HEK293 (cell line): Measurements from ENCODE around the gene ARRDC2.

Source experiments
- CTCF ChIA-PET: fragments of 350-600 bp; formaldehyde crosslinking; extraction: SDS; loops from one replicate; lab custom pipeline; 2021; ENCODE audit warnings: antibody characterized with exemption; lab: Yijun Ruan, JAX
- POLR2A ChIA-PET: fragments of 300-600 bp; formaldehyde crosslinking; extraction: SDS; loops from one replicate; lab custom pipeline; 2020; ENCODE audit warnings: antibody characterized with exemption, inconsistent platforms; lab: Yijun Ruan, JAX
- H3K27ac ChIP-seq: fragments of 200-500 bp; sonication (Bioruptor generic); 2 replicates; pipeline ENCODE4 v1.5.1; 2014; ENCODE audit warnings: low read depth, low read length, control low read depth, inconsistent platforms; ENCODE audit errors: extremely low read depth
- H3K36me3 ChIP-seq, 2 experiments: fragments of 200-500 bp in 1 of 2; sonication (Bioruptor generic) in 1 of 2; 1 replicate in 1 of 2; 2 replicates in 1 of 2; pipeline ENCODE4 v1.5.1; 2014 to 2017; ENCODE audit warnings: inconsistent platforms in 2 of 2, low read length in 2 of 2; ENCODE audit not compliant: control insufficient read depth in 2 of 2, insufficient read depth in 1 of 2
- H3K4me1 ChIP-seq: fragments of 200-500 bp; sonication (Bioruptor generic); 2 replicates; pipeline ENCODE4 v1.5.1; 2014; ENCODE audit warnings: mild to moderate bottlenecking, low read length, inconsistent platforms; ENCODE audit not compliant: control insufficient read depth, insufficient read depth
- H3K4me3 ChIP-seq: 2 replicates; pipeline ENCODE4 v1.5.1; 2011; ENCODE audit warnings: low read depth, mild to moderate bottlenecking, control low read depth, low read length, moderate library complexity
- H3K9me3 ChIP-seq: fragments of 200-500 bp; sonication (Bioruptor generic); 2 replicates; pipeline ENCODE4 v1.5.1; 2014; ENCODE audit warnings: low read depth, low read length, inconsistent platforms; ENCODE audit not compliant: control insufficient read depth, insufficient read depth
- GLIS2 ChIP-seq: fragments of 450-650 bp; formaldehyde crosslinking; IDR thresholded peaks from 2 replicates; pipeline ENCODE4 v1.5.1; 2016; ENCODE audit warnings: missing biosample characterization, missing genetic modification characterization
- HOXD13 ChIP-seq: sonication (generic); formaldehyde crosslinking; IDR thresholded peaks from 2 replicates; pipeline ENCODE4 v1.8.0; 2022; ENCODE audit warnings: missing genetic modification reagents, borderline replicate concordance
- KLF1 ChIP-seq: fragments of 450-650 bp; formaldehyde crosslinking; IDR thresholded peaks from 2 replicates; pipeline ENCODE4 v1.5.1; 2016; ENCODE audit warnings: missing biosample characterization, missing genetic modification characterization
- KLF17 ChIP-seq: fragments of 450-650 bp; formaldehyde crosslinking; IDR thresholded peaks from 2 replicates; pipeline ENCODE4 v1.5.1; 2016; ENCODE audit warnings: missing biosample characterization, missing genetic modification characterization
- KLF8 ChIP-seq: fragments of 450-650 bp; formaldehyde crosslinking; IDR thresholded peaks from 2 replicates; pipeline ENCODE4 v1.5.1; 2016; ENCODE audit warnings: missing biosample characterization, missing genetic modification characterization
- OVOL3 ChIP-seq: fragments of 450-650 bp; formaldehyde crosslinking; IDR thresholded peaks from 2 replicates; pipeline ENCODE4 v1.5.1; 2016; ENCODE audit warnings: missing biosample characterization, missing genetic modification characterization
- PATZ1 ChIP-seq: fragments of 450-650 bp; formaldehyde crosslinking; IDR thresholded peaks from 2 replicates; pipeline ENCODE4 v1.5.1; 2016; ENCODE audit warnings: missing biosample characterization, missing genetic modification characterization
- ZBTB8A ChIP-seq: fragments of 450-650 bp; formaldehyde crosslinking; IDR thresholded peaks from 2 replicates; pipeline ENCODE4 v1.5.1; 2016; ENCODE audit warnings: missing biosample characterization, missing genetic modification characterization
- ZNF155 ChIP-seq: fragments of 450-650 bp; formaldehyde crosslinking; IDR thresholded peaks from 2 replicates; pipeline ENCODE4 v1.5.1; 2016; ENCODE audit warnings: missing biosample characterization, missing genetic modification characterization
- ZNF174 ChIP-seq: fragments of 450-650 bp; formaldehyde crosslinking; IDR thresholded peaks from 2 replicates; pipeline ENCODE4 v1.5.0; 2017; ENCODE audit warnings: missing biosample characterization, mild to moderate bottlenecking, missing genetic modification characterization
- ZNF394 ChIP-seq: fragments of 450-650 bp; formaldehyde crosslinking; IDR thresholded peaks from 2 replicates; pipeline ENCODE4 v1.5.1; 2016; ENCODE audit warnings: missing biosample characterization, missing genetic modification characterization, mild to moderate bottlenecking, moderate library complexity, borderline replicate concordance
- ZNF398 ChIP-seq: fragments of 450-650 bp; formaldehyde crosslinking; IDR thresholded peaks from 2 replicates; pipeline ENCODE4 v1.5.1; 2017; ENCODE audit warnings: missing biosample characterization, missing genetic modification characterization
- ZNF416 ChIP-seq: fragments of 450-650 bp; formaldehyde crosslinking; IDR thresholded peaks from 2 replicates; pipeline ENCODE4 v1.5.1; 2016; ENCODE audit warnings: missing biosample characterization, missing genetic modification characterization
- ZNF521 ChIP-seq: fragments of 450-650 bp; formaldehyde crosslinking; IDR thresholded peaks from 2 replicates; pipeline ENCODE4 v1.5.1; 2017; ENCODE audit warnings: missing biosample characterization, mild to moderate bottlenecking, missing genetic modification characterization
- ZNF610 ChIP-seq: fragments of 450-650 bp; formaldehyde crosslinking; IDR thresholded peaks from 2 replicates; pipeline ENCODE4 v1.5.1; 2016; ENCODE audit warnings: missing biosample characterization, missing genetic modification characterization, borderline replicate concordance
- ZNF785 ChIP-seq: fragments of 450-650 bp; formaldehyde crosslinking; IDR thresholded peaks from 2 replicates; pipeline ENCODE4 v1.5.1; 2016; ENCODE audit warnings: missing biosample characterization, missing genetic modification characterization
- ZSCAN5A ChIP-seq: fragments of 450-650 bp; formaldehyde crosslinking; IDR thresholded peaks from 2 replicates; pipeline ENCODE4 v1.5.1; 2016; ENCODE audit warnings: missing biosample characterization, missing genetic modification characterization
- ZXDB ChIP-seq: fragments of 450-650 bp; formaldehyde crosslinking; IDR thresholded peaks from 2 replicates; pipeline ENCODE4 v1.5.1; 2016; ENCODE audit warnings: missing biosample characterization, missing genetic modification characterization
- TF ChIP-seq, protein P1 (sequence below): fragments of 450-650 bp; formaldehyde crosslinking; IDR thresholded peaks from 2 replicates; pipeline ENCODE4 v1.5.1; 2016; ENCODE audit warnings: missing biosample characterization, missing genetic modification characterization
- TF ChIP-seq, protein P2 (sequence below): fragments of 450-650 bp; formaldehyde crosslinking; IDR thresholded peaks from 2 replicates; pipeline ENCODE4 v1.5.1; 2016; ENCODE audit warnings: missing biosample characterization, missing genetic modification characterization
- TF ChIP-seq, protein P3 (sequence below): sonication (generic); formaldehyde crosslinking; IDR thresholded peaks from 2 replicates; pipeline ENCODE4 v1.8.1; 2022; ENCODE audit warnings: mild to moderate bottlenecking, moderate library complexity, missing genetic modification reagents
- TF ChIP-seq, protein P4 (sequence below): fragments of 450-650 bp; formaldehyde crosslinking; IDR thresholded peaks from 2 replicates; pipeline ENCODE4 v1.5.1; 2017; ENCODE audit warnings: missing biosample characterization, missing genetic modification characterization
- TF ChIP-seq, protein P5 (sequence below): fragments of 450-650 bp; formaldehyde crosslinking; IDR thresholded peaks from 2 replicates; pipeline ENCODE4 v1.5.1; 2016; ENCODE audit warnings: missing biosample characterization, missing genetic modification characterization

ARRDC2 gene

GRCh38 chr19:18007917-18008673 is at the start of gene ARRDC2:
Gene ARRDC2, plus strand, starts transcription at chr19:18008170. Its CDS starts 141 bp downstream, at chr19:18008311.
- H3K4me3 ChIP-seq: peak within 1 kb of the TSS; percentile 38
- H3K36me3 ChIP-seq: peaks cover 0 to 8% of the 10 kb centered on the region in 2 experiments; a peak in 2 of 3 replicates
- H3K9me3 ChIP-seq: no peaks in the 10 kb centered on the region
- H3K4me1 ChIP-seq: no peaks in the 10 kb centered on the region; the same call in 1 of the 2 replicates
- POLR2A ChIA-PET: interaction anchor here (0.6 to 1.5 kb wide), 6 partner anchors 16 to 316 kb away, joined by 3 to 6 read pairs (median 4); no protein-coding TSS in a partner anchor
- CTCF ChIA-PET: interaction anchor here (0.6 to 6.7 kb wide), 15 partner anchors 10 to 402 kb away, joined by 3 to 101 read pairs (median 4); no protein-coding TSS in a partner anchor
- no peak within 1 kb of the TSS for H3K27ac ChIP-seq
- TF ChIP-seq ZSCAN5A (tag by site-specific recombination) (no peak), KLF1 (tag by site-specific recombination) (peak; percentile 52), ZNF155 (tag by site-specific recombination) (no peak), KLF8 (tag by site-specific recombination) (peak; percentile 81), GLIS2 (tag by site-specific recombination) (0 out of 2 replicates have a peak, but pooled peaks have one; percentile 14), ZNF785 (tag by site-specific recombination) (no peak), ZNF416 (no peak), KLF17 (tag by site-specific recombination) (no peak), PATZ1 (peak; percentile 76; the same call in 1 of the 2 replicates), HOXD13 (no peak), ZNF174 (no peak), ZNF394 (tag by site-specific recombination) (no peak), ZNF398 (tag by site-specific recombination) (no peak), ZBTB8A (no peak), ZNF610 (tag by site-specific recombination) (no peak), ZXDB (tag by site-specific recombination) (peak; percentile 23; the same call in 1 of the 2 replicates), OVOL3 (no peak), ZNF521 (tag by site-specific recombination) (no peak)
- TF ChIP-seq, protein P1, sequence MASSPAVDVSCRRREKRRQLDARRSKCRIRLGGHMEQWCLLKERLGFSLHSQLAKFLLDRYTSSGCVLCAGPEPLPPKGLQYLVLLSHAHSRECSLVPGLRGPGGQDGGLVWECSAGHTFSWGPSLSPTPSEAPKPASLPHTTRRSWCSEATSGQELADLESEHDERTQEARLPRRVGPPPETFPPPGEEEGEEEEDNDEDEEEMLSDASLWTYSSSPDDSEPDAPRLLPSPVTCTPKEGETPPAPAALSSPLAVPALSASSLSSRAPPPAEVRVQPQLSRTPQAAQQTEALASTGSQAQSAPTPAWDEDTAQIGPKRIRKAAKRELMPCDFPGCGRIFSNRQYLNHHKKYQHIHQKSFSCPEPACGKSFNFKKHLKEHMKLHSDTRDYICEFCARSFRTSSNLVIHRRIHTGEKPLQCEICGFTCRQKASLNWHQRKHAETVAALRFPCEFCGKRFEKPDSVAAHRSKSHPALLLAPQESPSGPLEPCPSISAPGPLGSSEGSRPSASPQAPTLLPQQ (tag by site-specific recombination): 0 out of 2 replicates have a peak, but pooled peaks have one; percentile 28
- TF ChIP-seq, protein P2, sequence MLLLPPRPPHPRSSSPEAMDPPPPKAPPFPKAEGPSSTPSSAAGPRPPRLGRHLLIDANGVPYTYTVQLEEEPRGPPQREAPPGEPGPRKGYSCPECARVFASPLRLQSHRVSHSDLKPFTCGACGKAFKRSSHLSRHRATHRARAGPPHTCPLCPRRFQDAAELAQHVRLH (tag by site-specific recombination): peak; percentile 56; the same call in 1 of the 2 replicates
- TF ChIP-seq, protein P3, sequence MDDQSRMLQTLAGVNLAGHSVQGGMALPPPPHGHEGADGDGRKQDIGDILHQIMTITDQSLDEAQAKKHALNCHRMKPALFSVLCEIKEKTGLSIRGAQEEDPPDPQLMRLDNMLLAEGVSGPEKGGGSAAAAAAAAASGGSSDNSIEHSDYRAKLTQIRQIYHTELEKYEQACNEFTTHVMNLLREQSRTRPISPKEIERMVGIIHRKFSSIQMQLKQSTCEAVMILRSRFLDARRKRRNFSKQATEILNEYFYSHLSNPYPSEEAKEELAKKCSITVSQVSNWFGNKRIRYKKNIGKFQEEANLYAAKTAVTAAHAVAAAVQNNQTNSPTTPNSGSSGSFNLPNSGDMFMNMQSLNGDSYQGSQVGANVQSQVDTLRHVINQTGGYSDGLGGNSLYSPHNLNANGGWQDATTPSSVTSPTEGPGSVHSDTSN: peak; percentile 56; the same call in 1 of the 2 replicates
- TF ChIP-seq, protein P4, sequence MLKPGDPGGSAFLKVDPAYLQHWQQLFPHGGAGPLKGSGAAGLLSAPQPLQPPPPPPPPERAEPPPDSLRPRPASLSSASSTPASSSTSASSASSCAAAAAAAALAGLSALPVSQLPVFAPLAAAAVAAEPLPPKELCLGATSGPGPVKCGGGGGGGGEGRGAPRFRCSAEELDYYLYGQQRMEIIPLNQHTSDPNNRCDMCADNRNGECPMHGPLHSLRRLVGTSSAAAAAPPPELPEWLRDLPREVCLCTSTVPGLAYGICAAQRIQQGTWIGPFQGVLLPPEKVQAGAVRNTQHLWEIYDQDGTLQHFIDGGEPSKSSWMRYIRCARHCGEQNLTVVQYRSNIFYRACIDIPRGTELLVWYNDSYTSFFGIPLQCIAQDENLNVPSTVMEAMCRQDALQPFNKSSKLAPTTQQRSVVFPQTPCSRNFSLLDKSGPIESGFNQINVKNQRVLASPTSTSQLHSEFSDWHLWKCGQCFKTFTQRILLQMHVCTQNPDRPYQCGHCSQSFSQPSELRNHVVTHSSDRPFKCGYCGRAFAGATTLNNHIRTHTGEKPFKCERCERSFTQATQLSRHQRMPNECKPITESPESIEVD (tag by site-specific recombination): no peak
- TF ChIP-seq, protein P5, sequence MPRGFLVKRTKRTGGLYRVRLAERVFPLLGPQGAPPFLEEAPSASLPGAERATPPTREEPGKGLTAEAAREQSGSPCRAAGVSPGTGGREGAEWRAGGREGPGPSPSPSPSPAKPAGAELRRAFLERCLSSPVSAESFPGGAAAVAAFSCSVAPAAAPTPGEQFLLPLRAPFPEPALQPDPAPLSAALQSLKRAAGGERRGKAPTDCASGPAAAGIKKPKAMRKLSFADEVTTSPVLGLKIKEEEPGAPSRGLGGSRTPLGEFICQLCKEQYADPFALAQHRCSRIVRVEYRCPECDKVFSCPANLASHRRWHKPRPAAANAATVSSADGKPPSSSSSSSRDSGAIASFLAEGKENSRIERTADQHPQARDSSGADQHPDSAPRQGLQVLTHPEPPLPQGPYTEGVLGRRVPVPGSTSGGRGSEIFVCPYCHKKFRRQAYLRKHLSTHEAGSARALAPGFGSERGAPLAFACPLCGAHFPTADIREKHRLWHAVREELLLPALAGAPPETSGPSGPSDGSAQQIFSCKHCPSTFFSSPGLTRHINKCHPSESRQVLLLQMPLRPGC (tag by site-specific recombination): peak; percentile 78
